Liver (tissue), 9 donors: ENCODE measurements around the gene CEP295NL. TPM values are rescaled to one million over a fixed set of nuclear protein-coding genes. Genes with fewer than 3 reads are reported as not detected.

Source experiments
- DNase-seq: peaks from one replicate; pipeline ENCODE4 v3.0.0-alpha.2; 2017; ENCODE audit warnings: low spot score
- H3K27ac ChIP-seq, 2 donors: one replicate each; pipeline ENCODE4 v1.7.0; 2013; ENCODE audit warnings: inconsistent platforms in 2 of 2, low read length in 2 of 2, control low read depth in 1 of 2, low read depth in 1 of 2, mild to moderate bottlenecking in 1 of 2
- H3K27me3 ChIP-seq, 4 donors: one replicate each; pipeline versions ENCODE4 v1.6.1 to v1.7.0; 2013; ENCODE audit warnings: low read length in 3 of 4, inconsistent platforms in 1 of 4, mild to moderate bottlenecking in 1 of 4, moderate library complexity in 1 of 4; ENCODE audit not compliant: control insufficient read depth in 4 of 4, insufficient read depth in 4 of 4
- H3K36me3 ChIP-seq, 4 donors: one replicate each; pipeline versions ENCODE4 v1.6.1 to v1.7.0; 2013; ENCODE audit warnings: low read length in 3 of 4, mild to moderate bottlenecking in 3 of 4, low read depth in 1 of 4, moderate library complexity in 1 of 4; ENCODE audit not compliant: control insufficient read depth in 4 of 4, insufficient read depth in 3 of 4
- H3K4me1 ChIP-seq, 4 donors: one replicate each; pipeline versions ENCODE4 v1.6.1 to v1.7.0; 2013; ENCODE audit warnings: low read length in 3 of 4, mild to moderate bottlenecking in 3 of 4, moderate library complexity in 1 of 4; ENCODE audit not compliant: control insufficient read depth in 4 of 4, insufficient read depth in 4 of 4
- H3K4me3 ChIP-seq, 3 donors: one replicate each; pipeline versions ENCODE4 v1.6.1 to v1.7.0; 2013; ENCODE audit warnings: low read length in 3 of 3, control low read depth in 1 of 3, low read depth in 1 of 3, mild to moderate bottlenecking in 1 of 3
- H3K9ac ChIP-seq, 2 donors: one replicate each; pipeline ENCODE4 v1.7.0; 2013; ENCODE audit warnings: low read length in 2 of 2, mild to moderate bottlenecking in 2 of 2, moderate library complexity in 2 of 2, control low read depth in 1 of 2, low read depth in 1 of 2
- H3K9me3 ChIP-seq, 4 donors: one replicate each; pipeline versions ENCODE4 v1.6.1 to v1.7.0; 2013; ENCODE audit warnings: low read length in 3 of 4; ENCODE audit not compliant: control insufficient read depth in 4 of 4
- ATF3 ChIP-seq: IDR thresholded peaks from 2 replicates; pipeline ENCODE4 v1.6.1; 2016; ENCODE audit warnings: antibody characterized with exemption
- CTCF ChIP-seq: fragments of 150-350 bp; IDR thresholded peaks from 2 replicates; pipeline ENCODE4 v1.5.1; 2017; ENCODE audit warnings: improper control_type of control experiment, low read depth, low read length; ENCODE audit not compliant: missing input control
- EGR1 ChIP-seq, 2 donors: IDR thresholded peaks; 2 replicates each; pipeline ENCODE4 v1.6.1; 2016 to 2018; ENCODE audit warnings: antibody characterized with exemption in 2 of 2, low read depth in 2 of 2
- FOXA1 ChIP-seq: IDR thresholded peaks from 2 replicates; pipeline ENCODE4 v1.6.1; 2016; ENCODE audit warnings: antibody characterized with exemption
- FOXA2 ChIP-seq: IDR thresholded peaks from 2 replicates; pipeline ENCODE4 v1.6.1; 2016; ENCODE audit warnings: antibody characterized with exemption
- GABPA ChIP-seq, 2 donors: IDR thresholded peaks in 1 of 2; conservative IDR thresholded peaks in 1 of 2; 2 replicates each; pipeline ENCODE4 v1.6.1; 2016; ENCODE audit warnings: antibody characterized with exemption in 2 of 2, mild to moderate bottlenecking in 1 of 2, moderate library complexity in 1 of 2
- HNF4A ChIP-seq, 2 donors: conservative IDR thresholded peaks; 2 replicates each; pipeline ENCODE4 v1.6.1; 2016; ENCODE audit warnings: antibody characterized with exemption in 2 of 2, mild to moderate bottlenecking in 2 of 2
- HNF4G ChIP-seq: IDR thresholded peaks from 2 replicates; pipeline ENCODE4 v1.6.1; 2016; ENCODE audit warnings: antibody characterized with exemption
- JUND ChIP-seq, 2 donors: IDR thresholded peaks; 2 replicates each; pipeline ENCODE4 v1.6.1; 2016; ENCODE audit warnings: antibody characterized with exemption in 2 of 2
- MAX ChIP-seq: IDR thresholded peaks from 2 replicates; pipeline ENCODE4 v1.6.1; 2016; ENCODE audit warnings: antibody characterized with exemption
- NR2F2 ChIP-seq: IDR thresholded peaks from 2 replicates; pipeline ENCODE4 v1.6.1; 2016; ENCODE audit warnings: antibody characterized with exemption
- RAD21 ChIP-seq, 2 donors: IDR thresholded peaks; 2 replicates each; pipeline ENCODE4 v1.6.1; 2016; ENCODE audit warnings: antibody characterized with exemption in 2 of 2, mild to moderate bottlenecking in 2 of 2
- RXRA ChIP-seq, 2 donors: IDR thresholded peaks; 2 replicates each; pipeline ENCODE4 v1.6.1; 2017 to 2018; ENCODE audit warnings: antibody characterized with exemption in 2 of 2, mild to moderate bottlenecking in 1 of 2
- SP1 ChIP-seq: IDR thresholded peaks from 2 replicates; pipeline ENCODE4 v1.6.1; 2018; ENCODE audit warnings: antibody characterized with exemption, mild to moderate bottlenecking
- TAF1 ChIP-seq: conservative IDR thresholded peaks from 2 replicates; pipeline ENCODE4 v1.6.1; 2016; ENCODE audit warnings: antibody characterized with exemption, mild to moderate bottlenecking
- YY1 ChIP-seq: IDR thresholded peaks from 2 replicates; pipeline ENCODE4 v1.6.1; 2016; ENCODE audit warnings: antibody characterized with exemption, mild to moderate bottlenecking
- WGBS: extraction: QIAGEN DNeasy Blood & Tissue Kit; methylation state at CpG from one replicate; pipeline ENCODE4 v1.1.7; 2013; 5-methylcytosine and 5-hydroxymethylcytosine counted together
- polyA plus RNA-seq, 2 donors: library from polyadenylated mRNA; stranded (reverse) in 1 of 2; unstranded in 1 of 2; fragments of 200-250 nt in 1 of 2; fragments of >200 nt in 1 of 2; fragmentation: Nextera tagmentation in 1 of 2; extraction: Ambion mirVana in 1 of 2; gene quantifications; one replicate each; pipeline versions ENCODE4 v1.2.1 to v1.2.3, GENCODE V29; 2013 to 2015
- total RNA-seq, 2 donors: library from RNA; depleted of rRNA; stranded (reverse); fragments of >200 nt; gene quantifications; one replicate each; pipeline ENCODE4 v1.2.3, GENCODE V29; 2014
- TF ChIP-seq, protein P1 (sequence below): IDR thresholded peaks from 2 replicates; pipeline ENCODE4 v1.6.1; 2016; ENCODE audit warnings: antibody characterized with exemption
- TF ChIP-seq, protein P2 (sequence below): IDR thresholded peaks from 2 replicates; pipeline ENCODE4 v1.6.1; 2016; ENCODE audit warnings: antibody characterized with exemption, mild to moderate bottlenecking
- donor health status: healthy.
- donor health status: healthy.
- donor health status: healthy.
- donor health status: healthy.
- donor health status: healthy.

Gene CEP295NL
- total and polyA plus RNA-seq, 4 donors = 0.28 to 1.0 TPM; not detected in 2

DNA sequence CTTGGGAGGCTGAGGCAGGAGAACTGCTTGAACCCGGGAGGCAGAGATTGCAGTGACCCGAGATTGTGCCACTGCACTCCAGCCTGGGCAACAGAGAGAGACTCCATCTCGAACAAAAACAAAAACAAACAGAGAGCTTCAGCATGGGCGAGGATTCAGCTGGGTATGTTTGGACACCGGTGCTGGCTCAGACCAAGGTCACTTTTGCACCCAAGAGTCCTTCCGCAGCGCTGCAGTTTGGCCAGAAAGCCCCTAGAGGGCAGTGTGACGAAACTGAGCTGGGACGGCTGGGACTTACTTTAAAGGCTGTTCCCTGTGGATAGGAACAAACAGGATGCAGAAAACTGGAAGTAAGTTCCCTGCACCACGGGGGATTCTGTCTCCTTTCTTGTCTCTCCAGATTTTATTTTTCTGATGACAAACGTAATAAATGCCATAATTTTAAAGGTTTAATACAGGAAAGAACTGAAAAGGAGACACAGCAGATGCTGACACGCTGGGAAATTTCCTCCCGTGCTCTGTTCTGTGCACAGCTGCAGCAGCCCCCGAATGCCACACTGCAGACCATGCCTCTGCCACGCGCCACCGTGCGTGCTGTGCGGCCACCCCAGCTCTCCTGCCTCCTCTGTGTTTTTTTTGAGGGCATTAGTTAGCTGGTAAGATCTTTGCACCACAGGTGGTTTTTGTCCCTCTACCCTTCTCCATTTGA, 37.2 kb downstream of the CEP295NL start (continued):
- TF ChIP-seq RXRA (IDR thresholded peaks at IDR 0.05) = peak; percentile 51 to 58

- 54% methylated on average over 1 of the region's 1 CpG for WGBS
- no peaks in the 10 kb centered on the region for H3K9me3 ChIP-seq
- H3K4me1 ChIP-seq = peaks cover 0 to 4% (median 1%) of the 10 kb centered on the region in 4 donors
- H3K27me3 ChIP-seq = no peaks in the 10 kb centered on the region
- no peak overlapping the region for H3K4me3 ChIP-seq
- DNase-seq = no peak
- no peak overlapping the region for H3K27ac ChIP-seq
- H3K36me3 ChIP-seq = no peaks in the 10 kb centered on the region
- TF ChIP-seq NR2F2 = no peak
- no peak for TF ChIP-seq TAF1
- no peak for TF ChIP-seq GABPA (IDR thresholded peaks at IDR 0.05 in 1 of 2, conservative IDR thresholded peaks at IDR 0.05 in 1 of 2)
- no peak for TF ChIP-seq JUND (IDR thresholded peaks at IDR 0.05)
- TF ChIP-seq SP1 = no peak
- TF ChIP-seq, protein P1, sequence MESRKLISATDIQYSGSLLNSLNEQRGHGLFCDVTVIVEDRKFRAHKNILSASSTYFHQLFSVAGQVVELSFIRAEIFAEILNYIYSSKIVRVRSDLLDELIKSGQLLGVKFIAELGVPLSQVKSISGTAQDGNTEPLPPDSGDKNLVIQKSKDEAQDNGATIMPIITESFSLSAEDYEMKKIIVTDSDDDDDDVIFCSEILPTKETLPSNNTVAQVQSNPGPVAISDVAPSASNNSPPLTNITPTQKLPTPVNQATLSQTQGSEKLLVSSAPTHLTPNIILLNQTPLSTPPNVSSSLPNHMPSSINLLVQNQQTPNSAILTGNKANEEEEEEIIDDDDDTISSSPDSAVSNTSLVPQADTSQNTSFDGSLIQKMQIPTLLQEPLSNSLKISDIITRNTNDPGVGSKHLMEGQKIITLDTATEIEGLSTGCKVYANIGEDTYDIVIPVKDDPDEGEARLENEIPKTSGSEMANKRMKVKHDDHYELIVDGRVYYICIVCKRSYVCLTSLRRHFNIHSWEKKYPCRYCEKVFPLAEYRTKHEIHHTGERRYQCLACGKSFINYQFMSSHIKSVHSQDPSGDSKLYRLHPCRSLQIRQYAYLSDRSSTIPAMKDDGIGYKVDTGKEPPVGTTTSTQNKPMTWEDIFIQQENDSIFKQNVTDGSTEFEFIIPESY = no peak
- TF ChIP-seq RAD21 (IDR thresholded peaks at IDR 0.05) = no peak
- TF ChIP-seq YY1 = no peak
- TF ChIP-seq MAX = no peak
- TF ChIP-seq RXRA (IDR thresholded peaks at IDR 0.05) = no peak
- no peak for TF ChIP-seq FOXA1
- TF ChIP-seq, protein P2, sequence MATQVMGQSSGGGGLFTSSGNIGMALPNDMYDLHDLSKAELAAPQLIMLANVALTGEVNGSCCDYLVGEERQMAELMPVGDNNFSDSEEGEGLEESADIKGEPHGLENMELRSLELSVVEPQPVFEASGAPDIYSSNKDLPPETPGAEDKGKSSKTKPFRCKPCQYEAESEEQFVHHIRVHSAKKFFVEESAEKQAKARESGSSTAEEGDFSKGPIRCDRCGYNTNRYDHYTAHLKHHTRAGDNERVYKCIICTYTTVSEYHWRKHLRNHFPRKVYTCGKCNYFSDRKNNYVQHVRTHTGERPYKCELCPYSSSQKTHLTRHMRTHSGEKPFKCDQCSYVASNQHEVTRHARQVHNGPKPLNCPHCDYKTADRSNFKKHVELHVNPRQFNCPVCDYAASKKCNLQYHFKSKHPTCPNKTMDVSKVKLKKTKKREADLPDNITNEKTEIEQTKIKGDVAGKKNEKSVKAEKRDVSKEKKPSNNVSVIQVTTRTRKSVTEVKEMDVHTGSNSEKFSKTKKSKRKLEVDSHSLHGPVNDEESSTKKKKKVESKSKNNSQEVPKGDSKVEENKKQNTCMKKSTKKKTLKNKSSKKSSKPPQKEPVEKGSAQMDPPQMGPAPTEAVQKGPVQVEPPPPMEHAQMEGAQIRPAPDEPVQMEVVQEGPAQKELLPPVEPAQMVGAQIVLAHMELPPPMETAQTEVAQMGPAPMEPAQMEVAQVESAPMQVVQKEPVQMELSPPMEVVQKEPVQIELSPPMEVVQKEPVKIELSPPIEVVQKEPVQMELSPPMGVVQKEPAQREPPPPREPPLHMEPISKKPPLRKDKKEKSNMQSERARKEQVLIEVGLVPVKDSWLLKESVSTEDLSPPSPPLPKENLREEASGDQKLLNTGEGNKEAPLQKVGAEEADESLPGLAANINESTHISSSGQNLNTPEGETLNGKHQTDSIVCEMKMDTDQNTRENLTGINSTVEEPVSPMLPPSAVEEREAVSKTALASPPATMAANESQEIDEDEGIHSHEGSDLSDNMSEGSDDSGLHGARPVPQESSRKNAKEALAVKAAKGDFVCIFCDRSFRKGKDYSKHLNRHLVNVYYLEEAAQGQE = no peak
- no peak for TF ChIP-seq CTCF
- no peak for TF ChIP-seq HNF4A (conservative IDR thresholded peaks at IDR 0.05)
- no peak for TF ChIP-seq FOXA2
- no peak for TF ChIP-seq HNF4G
- TF ChIP-seq ATF3 = no peak
- no peak for TF ChIP-seq EGR1 (IDR thresholded peaks at IDR 0.05; ENCODE audit: low read depth in 2 of 2)
- H3K9ac ChIP-seq = no peak overlapping the region
Observed at GRCh38 chr17:78864117-78864516, 38.9 kb downstream of the CEP295NL start.
